COLO668 (cell line): ENCODE measurements around the gene ZNF419.
A peak's percentile ranks its signal among the peaks of the same experiment; 100 is the strongest.
"Not testable (repeated sequence)": the region's sequence is repeated elsewhere in the genome, so short reads cannot be mapped to it uniquely, and the experiment has no call there.

Experiments
- DNase-seq: peaks from one replicate; lab custom pipeline; 2025; ENCODE audit not compliant: unreplicated experiment; lab: John Stamatoyannopoulos, UW

Gene ZNF419

DNA sequence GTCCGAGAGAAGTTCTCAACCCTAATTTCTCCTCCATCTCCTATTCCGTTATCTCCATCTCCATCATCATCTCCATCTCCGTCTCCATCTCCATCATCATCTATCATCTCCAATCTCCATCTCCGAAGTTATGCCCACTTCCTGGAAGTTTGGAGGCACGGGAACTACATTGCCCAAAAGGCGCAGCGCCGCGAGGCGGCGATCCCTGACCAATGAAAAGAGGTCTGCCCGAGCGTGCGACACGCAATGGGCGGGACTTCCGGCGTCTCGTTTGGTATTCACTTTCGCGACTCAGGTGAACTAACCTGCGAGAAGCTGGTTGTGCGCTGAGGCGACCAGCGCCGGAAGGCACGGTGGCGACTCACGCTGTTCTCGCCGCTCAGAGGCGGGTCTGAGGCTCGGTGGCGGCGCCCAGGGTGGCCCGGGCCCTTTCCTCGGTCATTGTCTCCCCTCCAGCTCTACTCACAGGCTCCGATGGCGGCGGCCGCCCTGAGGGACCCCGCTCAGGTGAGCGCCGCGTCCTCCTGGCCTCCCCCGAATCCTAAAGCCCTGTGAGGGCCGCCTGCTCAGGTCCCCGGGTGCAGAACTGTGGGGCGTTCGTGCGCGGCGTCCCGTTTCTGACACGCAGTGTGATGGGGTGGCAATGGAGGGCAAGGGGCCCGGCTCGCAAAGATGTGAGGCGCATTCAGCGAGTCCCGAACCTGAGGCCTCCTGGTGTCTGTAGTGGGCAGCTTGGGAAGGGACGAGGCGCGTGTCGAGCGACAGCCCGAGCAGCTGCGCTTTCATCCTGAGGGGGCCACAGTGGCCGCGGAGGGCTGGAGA lies at the start of gene ZNF419:
Gene ZNF419 (plus strand): TSS at position 274 of the 822 bp plus-strand sequence. CDS start 201 bp downstream, at position 475.
- DNase-seq: peak; percentile 95

DNA sequence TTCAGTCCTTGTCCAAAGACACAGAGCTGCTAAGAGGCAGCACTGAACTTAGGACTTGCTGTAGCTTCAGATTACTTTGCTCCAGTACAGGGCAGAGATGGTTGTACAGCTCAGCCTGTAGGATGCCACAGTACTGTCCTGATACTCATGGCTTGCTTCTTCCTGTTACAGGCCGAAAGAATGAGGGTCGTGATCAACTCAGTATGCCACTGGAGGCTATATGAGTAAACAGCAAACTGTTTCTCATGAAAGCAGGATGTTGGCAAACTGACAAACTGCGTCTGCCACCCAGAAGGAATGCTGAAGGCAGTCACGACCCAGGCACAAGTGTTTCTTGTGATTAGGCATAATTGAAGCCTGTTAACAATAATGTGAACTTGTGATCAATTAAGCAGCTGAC lies 49.6 kb upstream of the ZNF419 start:
- no peak for DNase-seq

DNA sequence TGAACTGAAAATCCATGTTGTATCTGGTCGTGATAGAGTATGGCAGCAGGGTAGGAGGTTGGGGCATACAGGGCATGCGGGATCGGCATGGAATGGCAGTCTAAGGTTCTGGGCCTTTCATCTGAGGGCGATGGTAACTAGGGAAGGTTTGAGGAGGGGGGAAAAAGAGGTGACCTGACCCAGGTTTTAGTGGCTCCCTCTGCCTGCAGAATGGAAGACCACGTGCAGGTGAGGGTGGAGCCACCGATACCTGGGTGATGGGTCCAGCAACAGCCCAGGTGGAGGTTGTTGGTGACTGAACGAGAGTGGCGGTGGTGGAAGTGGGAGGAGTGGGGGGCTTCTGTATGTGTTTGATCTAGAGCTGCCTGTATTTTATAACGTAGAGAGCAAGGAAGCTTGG lies 48.6 kb upstream of the ZNF419 start:
- no peak for DNase-seq

DNA sequence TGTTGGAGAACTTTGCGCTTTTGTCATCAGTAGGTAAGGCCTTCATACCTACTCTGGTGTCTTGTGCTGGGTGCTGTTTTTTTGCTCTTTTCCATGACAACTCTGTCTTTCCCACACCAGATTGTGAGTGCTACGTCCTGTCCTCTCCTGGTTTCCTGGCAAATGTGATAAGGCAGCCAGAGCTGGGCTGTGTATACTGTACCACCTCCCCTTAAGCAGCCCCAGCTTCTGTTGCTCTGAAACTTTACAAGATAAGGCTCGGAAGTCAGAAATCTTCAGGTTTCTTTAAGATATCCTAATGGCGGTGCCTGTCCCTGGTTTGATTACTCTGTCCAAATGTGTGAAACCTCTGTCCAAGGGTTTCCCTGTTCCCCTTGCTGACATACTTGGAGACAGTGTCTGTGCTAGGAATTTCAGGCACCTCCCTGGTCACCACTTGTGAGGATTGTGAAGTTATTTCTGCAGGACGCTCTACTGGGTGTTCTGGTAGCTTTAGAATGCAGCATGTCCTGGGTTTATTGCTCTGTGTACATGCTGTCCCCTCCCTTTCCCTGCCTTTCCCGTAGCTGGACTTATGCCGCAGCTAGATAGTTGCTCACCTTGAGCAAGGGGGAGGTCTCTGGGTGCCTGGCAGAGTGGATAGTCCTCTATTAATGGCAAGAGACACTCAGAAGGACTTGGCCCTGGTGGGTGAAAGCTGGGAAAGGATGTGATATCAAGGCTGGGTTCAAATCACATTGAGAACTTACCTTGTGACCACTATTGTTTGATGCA lies 45.4 kb upstream of the ZNF419 start:
- no peak for DNase-seq

DNA sequence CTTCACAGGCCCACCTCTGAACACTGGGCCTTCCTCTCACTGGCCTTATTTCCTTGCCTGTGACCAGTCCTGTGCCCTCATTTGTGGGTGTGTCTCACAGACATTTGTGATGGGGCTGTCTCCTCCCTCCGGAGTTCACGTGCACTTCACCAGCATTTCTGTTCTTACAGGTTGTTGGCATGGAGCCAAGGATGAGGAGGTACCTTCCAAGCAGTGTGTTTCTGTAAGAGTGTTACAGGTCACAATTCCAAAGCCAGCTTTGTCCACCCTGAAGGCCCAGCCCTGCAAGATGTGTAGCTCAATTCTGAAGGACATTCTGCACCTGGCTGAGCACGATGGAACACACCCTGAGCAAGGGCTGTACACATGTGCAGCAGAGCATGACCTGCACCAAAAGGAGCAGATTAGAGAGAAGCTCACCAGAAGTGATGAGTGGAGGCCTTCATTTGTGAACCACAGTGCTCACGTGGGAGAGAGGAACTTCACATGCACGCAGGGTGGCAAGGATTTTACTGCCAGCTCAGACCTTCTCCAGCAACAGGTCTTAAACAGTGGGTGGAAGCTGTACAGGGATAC lies 44.3 kb upstream of the ZNF419 start:
- DNase-seq: no peak

DNA sequence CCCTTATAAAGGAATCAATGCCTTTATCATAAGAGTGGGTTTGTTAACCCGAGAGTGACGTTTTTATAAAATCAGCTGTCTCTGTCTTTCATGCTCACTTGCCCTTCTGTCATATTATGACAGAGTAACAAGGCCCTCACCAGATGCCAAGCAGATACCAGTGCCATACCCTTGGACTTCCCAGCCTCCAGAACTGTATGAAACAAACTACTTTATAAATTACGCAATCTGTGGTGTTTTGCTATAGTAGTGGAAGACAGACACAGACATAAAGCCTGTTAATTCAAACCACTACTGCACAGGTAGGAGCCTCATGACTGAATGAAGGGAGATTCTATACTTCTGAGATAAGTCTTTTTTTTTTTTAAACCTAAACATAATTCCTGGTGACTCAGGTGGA lies 35.2 kb upstream of the ZNF419 start:
- no peak for DNase-seq

DNA sequence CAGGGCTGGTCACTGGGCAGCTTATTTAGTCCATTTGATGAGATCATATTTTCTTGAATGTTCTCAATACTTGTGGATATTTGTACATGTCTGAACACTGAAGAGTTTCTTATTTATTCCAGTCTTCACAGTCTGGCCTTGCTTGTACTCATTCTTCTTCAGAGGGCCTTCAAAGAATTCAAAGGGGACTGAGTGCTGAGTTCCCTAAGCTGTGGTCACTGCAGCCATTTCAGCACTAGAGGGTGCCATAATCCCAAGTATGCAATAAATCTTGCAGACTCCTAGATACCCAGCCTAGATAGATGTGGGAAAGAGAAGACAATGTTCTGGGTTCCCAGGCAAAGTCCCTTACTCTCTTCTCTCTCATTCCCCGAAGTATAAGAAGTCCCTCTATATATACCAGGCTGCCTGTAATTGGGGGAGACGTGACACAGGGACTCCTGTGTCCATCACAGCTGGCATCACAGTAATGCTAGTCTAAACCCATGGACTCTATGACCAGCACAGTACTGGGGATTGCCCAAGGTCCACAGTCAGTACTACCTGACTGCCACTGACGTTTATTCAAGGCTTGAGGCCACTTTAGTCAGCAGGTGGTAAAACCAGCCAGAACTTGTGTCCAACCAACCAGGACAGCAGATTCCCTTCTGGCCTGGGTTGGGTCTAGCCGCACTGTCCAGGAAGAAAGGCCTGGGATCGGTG lies 21.7 kb upstream of the ZNF419 start:
- DNase-seq: peak; percentile 14

DNA sequence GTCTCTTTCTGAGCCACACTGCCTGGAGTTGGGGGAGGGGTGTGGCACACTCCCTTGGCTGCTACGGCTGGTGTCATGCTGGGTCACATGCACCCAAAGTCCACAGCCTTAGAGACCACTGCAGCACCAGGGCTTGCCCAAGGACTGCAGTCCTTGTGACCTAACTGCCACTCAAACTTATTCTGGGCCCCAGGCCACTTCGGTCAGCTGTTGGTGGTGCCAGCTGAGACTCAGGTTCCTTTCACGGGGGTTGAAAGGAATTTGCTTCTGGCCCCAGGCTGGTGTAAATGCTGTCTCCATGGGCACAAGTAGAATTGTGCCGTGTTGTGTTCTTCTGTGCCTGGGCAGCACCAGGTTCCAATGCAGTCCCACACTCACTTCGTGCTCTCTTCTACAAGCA lies 21.1 kb upstream of the ZNF419 start:
- DNase-seq: no peak

DNA sequence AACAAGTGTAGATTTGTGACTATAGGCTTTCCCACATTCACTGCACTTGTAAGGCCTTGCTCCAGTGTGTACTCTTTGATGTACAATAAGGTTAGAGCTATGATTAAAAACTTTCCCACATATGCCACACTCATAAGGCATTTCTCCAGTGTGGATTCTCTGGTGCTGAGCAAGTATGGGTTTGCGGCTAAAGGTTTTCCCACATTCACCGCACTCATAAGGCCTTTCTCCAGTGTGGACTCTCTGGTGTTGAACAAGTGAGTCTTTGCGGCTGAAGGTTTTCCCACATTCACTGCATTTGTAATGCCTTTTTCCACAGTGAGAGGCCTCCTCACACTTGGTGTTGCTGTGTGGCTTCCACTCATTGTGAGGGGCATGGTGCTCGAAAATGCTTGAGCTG lies 13.9 kb upstream of the ZNF419 start:
- no peak for DNase-seq

DNA sequence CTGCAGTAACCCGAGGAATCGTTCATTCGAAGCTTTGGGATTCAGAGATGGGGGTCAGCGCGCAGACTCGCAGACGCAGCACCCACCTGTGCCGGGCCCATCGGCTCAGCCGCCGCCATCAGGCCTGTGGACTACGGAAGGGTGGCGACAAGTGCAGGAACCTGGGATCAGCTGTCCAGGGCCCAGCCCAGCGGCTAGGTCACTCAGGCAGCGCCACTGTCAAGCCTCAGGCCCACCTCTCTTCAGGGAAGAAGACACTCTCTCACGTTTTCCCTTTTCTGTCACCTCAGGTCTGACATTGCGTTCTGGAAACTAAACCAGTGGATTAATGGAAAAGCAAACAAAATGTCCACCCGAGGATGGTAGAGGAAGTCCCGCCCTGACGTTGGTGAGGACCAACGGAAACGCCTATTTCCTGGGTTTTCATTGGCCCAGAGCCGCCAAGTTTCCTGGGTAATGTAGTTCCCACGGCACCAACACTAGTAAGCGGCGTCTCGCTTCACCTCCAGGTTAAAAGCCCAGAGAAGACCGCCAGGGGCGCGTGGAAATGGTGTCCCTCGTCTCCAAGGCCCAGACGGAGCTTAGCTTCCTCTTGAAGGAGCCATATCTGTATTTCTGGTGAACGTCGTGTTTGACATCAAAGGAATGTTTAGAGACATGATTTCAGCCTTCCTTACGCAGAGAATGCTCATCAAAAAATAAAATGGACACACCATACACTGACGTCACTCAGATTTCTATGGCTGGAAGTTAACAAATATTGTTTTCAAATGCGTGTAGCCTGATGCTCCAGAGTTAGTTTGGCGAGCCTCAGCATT lies 10.2 kb upstream of the ZNF419 start, which contains the start of gene ZNF772:
Gene ZNF772 (minus strand): TSS at position 376 of the 818 bp plus-strand sequence. CDS start 257 bp downstream, at position 119.
- DNase-seq: peak; percentile 92

DNA sequence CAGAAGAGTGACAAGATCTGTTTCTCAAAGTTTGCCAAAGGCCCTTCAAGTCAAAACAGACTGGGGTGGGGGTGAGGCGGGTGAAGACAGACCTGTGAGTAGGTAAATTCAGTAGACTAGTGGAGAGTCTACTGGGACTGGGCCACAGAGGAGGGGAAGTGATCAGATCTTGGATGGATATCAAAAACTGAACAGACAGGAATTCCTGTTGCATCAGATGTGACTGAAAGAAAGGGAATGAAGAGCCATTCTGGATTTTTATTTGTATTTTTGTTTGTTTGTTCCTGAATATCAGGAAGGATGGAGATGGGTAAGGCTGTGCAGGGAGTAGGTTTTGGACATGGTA lies 722 bp downstream of the ZNF419 start:
- DNase-seq: not testable (repeated sequence)

DNA sequence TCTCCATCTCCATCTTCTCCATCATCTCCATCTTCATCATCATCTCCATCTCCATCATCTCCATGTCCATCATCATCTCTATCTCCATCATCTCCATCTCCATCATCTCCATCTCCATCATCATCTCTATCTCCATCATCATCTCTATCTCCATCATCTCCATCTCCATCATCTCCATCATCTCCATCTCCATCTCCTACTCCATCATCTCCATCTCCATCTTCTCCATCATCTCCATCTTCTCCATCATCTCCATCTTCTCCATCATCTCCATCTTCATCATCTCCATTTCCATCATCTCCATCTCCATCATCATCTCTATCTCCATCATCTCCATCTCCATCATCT lies 11.8 kb downstream of the ZNF419 start:
- not testable (repeated sequence) for DNase-seq

DNA sequence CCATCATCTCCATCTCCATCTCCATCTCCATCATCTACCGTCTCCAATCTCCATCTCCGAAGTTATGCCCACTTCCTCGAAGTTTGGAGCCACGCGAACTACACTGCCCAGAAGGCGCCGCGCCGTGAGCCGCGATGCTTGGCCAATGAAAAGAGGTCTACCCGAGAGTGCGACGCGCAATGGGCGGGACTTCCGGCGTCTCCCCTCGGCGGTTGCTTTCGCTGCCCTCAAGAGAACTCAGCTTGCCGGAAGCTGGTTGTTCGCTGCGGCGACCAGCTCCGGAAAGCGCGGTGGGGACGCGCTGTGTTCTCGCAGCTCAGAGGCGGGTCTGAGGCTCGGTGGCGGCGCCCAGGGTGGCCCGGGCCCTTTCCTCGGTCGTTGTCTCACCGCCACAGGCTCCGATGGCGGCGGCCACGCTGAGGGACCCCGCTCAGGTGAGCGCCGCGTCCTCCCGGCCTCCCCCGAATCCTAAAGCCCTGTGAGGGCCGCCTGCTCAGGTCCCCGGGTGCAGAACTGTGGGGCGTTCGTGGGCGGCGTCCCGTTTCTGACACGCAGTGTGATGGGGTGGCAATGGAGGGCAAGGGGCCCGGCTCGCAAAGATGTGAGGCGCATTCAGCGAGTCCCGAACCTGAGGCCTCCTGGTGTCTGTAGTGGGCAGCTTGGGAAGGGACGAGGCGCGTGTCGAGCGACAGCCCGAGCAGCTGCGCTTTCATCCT lies 12.3 kb downstream of the ZNF419 start, which contains the start of gene ZNF773:
Gene ZNF773 (plus strand): TSS at position 259 of the 716 bp plus-strand sequence. CDS start 143 bp downstream, at position 402.
- peak; percentile 78 for DNase-seq

DNA sequence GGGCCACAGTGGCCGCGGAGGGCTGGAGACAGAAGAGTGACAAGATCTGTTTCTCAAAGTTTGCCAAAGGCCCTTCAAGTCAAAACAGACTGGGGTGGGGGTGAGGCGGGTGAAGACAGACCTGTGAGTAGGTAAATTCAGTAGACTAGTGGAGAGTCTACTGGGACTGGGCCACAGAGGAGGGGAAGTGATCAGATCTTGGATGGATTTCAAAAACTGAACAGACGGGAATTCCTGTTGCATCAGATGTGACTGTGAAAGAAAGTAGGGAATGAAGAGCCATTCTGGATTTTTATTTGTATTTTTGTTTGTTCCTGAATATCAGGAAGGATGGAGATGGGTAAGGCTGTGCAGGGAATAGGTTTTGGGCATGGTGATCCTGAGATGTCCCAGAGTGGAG lies 12.8 kb downstream of the ZNF419 start:
- not testable (repeated sequence) for DNase-seq

DNA sequence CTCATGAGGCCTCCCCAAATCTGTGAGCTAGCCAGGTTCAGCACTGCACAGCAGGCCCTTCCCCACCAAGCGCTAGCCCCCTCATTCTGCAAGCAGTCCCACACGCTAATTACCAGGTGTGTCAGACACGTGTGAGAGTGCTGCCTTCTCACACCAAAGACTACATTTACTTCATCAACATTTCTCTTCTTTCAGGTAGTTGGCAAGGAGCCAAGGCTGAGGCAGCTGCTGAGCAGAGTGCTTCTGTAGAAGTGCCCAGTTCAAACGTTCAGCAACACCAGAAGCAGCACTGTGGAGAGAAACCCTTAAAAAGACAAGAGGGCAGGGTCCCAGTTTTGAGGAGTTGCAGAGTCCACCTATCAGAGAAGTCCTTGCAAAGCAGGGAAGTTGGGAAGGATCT lies 18.6 kb downstream of the ZNF419 start:
- DNase-seq: peak; percentile 8

DNA sequence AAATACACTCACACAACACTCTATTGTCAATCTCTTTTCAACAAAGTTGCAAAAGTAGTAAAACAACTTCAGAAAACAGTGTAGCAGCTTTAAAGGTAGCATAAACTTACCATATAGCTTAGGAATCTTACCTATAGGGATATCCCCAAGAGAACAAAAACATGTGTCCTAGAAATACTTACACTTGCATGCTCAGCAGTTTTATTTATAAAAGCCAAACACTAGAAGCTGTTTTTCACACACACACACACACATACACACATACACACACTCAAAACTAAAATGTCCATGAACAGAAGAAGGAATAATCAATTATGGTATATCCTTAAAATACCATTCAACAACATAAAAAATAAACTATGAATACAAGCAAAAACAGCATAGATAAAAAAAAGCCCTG lies 23.9 kb downstream of the ZNF419 start:
- no peak for DNase-seq

DNA sequence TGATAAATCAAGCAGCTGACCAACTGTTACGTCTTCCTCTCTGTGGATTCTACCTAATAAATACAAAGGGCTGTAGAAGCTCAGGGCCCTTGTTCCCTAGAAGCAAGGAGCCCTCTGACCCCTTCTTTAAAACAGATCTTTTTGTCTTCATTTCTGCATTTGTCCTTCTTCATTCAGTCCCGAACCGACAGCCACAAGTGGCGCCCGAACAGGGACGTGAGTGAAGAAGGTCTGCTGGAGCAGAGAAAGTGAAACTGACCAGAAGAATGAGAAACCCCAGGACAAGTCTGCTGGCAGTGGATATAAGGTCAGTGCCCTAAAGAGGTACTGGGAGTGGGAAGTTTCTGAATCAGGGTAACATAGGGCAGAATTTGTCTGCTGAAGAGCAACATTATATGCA lies 25.3 kb downstream of the ZNF419 start:
- peak; percentile 16 for DNase-seq

DNA sequence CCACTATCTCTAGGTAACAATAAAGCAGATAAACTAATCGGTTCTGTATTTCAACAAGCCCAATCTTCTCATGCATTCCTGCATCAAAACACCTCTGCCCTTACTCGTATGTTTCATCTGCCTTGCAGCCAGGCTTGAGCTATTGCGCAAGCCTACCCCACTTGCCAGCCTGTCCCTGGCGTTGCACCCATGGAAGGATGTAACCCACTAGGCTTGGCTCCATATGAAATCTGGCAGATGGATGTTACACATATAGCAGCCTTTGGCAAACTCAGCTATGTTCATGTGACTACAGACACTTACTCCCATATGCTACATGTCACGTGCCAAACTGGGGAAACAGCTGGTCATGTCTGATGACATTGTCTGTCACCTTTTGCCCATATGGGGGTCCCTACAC lies 27.7 kb downstream of the ZNF419 start:
- no peak for DNase-seq

DNA sequence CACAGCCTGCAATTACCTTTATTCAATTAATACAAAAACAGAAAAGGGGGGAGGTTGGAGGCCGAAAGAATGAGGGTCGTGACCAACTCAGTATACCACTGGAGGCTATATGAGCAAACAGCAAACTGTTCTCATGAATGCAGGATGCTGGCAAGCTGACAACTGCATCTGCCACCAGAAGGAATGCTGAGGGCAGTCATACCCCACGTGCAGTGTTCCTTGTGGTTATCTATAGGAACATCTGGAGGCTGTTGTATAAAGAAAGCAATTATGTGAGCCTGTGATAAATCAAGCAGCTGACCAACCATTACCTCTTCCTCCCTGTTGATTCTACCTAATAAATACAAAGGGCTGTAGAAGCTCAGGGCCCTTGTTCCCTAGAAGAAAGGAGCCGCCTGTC lies 30.5 kb downstream of the ZNF419 start:
- not testable (repeated sequence) for DNase-seq
